OCI-LY7 (cell line): ENCODE data around the gene CCSER2.
"Not testable (repeated sequence)": the region's sequence is repeated elsewhere in the genome, so short reads cannot be mapped to it uniquely, and the experiment has no call there.

ENCODE experiments used
- EZH2phosphoT487 ChIP-seq: fragments of 200-600 bp; sonication (generic); IDR thresholded peaks from 2 replicates; pipeline ENCODE4 v1.6.1; 2018; ENCODE audit warnings: low read depth, borderline replicate concordance, mild to moderate bottlenecking, mixed run types, antibody characterized with exemption, low read length, moderate library complexity, mixed read lengths
- TF ChIP-seq, protein P1 (sequence below): fragments of 200-600 bp; sonication (generic); conservative IDR thresholded peaks from 2 replicates; pipeline ENCODE4 v1.5.1; 2014; ENCODE audit warnings: mild to moderate bottlenecking, antibody characterized with exemption, low read length, moderate library complexity, mixed read lengths

DNA sequence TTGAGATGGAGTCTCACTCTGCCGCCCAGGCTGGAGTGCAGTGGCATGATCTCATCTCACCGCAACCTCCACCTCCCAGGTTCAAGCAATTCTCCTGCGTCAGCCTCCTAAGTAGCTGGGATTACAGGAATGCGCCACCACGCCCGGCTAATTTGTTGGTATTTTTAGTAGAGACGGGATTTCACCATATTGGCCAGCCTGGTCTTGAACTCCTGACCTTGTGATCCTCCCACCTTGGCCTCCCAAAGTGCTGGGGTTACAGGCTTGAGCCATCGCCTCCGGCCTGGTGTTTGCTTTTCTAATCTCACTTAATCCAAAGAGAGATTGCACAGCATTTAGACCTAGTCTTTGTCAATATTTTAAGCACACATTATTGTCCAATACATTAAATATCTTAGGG, 1.4 kb upstream of the CCSER2 start:
- TF ChIP-seq, protein P1, sequence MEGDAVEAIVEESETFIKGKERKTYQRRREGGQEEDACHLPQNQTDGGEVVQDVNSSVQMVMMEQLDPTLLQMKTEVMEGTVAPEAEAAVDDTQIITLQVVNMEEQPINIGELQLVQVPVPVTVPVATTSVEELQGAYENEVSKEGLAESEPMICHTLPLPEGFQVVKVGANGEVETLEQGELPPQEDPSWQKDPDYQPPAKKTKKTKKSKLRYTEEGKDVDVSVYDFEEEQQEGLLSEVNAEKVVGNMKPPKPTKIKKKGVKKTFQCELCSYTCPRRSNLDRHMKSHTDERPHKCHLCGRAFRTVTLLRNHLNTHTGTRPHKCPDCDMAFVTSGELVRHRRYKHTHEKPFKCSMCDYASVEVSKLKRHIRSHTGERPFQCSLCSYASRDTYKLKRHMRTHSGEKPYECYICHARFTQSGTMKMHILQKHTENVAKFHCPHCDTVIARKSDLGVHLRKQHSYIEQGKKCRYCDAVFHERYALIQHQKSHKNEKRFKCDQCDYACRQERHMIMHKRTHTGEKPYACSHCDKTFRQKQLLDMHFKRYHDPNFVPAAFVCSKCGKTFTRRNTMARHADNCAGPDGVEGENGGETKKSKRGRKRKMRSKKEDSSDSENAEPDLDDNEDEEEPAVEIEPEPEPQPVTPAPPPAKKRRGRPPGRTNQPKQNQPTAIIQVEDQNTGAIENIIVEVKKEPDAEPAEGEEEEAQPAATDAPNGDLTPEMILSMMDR, result not testable (repeated sequence)
- not testable (repeated sequence) for TF ChIP-seq EZH2phosphoT487
